ENCODE data around the gene SELENON. TPM values are rescaled to one million over a fixed set of nuclear protein-coding genes. Genes with fewer than 3 reads are reported as not detected.

SELENON gene
- total RNA-seq, 1 donor from 2014 or later = 95.7 TPM

DNA sequence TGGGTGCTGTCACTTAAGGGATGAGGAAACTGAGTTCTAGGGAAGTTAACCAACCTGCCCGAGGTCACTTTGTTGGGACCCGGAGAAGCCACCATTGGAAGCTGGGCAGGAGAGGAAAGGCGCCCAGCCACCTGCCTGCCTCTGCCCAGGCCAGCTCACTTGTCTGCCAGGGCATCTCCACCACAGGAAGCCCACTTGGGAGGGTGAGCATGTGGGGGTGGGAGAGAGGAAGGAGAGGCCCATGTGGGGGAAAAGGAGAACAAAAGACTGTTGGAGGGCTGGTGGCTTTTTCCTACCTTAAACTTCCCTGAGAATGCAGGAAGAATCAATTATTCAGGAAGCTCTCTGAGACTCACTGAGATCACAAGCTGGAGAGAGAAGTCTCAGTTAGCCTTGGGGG lies 43.8 kb upstream of the SELENON start:
- TF ChIP-seq, protein P1, sequence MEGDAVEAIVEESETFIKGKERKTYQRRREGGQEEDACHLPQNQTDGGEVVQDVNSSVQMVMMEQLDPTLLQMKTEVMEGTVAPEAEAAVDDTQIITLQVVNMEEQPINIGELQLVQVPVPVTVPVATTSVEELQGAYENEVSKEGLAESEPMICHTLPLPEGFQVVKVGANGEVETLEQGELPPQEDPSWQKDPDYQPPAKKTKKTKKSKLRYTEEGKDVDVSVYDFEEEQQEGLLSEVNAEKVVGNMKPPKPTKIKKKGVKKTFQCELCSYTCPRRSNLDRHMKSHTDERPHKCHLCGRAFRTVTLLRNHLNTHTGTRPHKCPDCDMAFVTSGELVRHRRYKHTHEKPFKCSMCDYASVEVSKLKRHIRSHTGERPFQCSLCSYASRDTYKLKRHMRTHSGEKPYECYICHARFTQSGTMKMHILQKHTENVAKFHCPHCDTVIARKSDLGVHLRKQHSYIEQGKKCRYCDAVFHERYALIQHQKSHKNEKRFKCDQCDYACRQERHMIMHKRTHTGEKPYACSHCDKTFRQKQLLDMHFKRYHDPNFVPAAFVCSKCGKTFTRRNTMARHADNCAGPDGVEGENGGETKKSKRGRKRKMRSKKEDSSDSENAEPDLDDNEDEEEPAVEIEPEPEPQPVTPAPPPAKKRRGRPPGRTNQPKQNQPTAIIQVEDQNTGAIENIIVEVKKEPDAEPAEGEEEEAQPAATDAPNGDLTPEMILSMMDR (IDR thresholded peaks at IDR 0.05) = no peak
- Mint-ChIP-seq H3K4me3 (ENCODE audit: unreplicated experiment) (no peak overlapping the region), H3K27ac (ENCODE audit: unreplicated experiment) (no peak overlapping the region), H3K27me3 (ENCODE audit: low read depth) (peaks cover 15% of the 10 kb centered on the region), H3K4me1 (ENCODE audit: low read depth) (no peaks in the 10 kb centered on the region), H3K9me3 (ENCODE audit: low read depth) (no peaks in the 10 kb centered on the region), H3K36me3 (ENCODE audit: low read depth) (peaks cover 3% of the 10 kb centered on the region)
- no peak for DNase-seq (ENCODE audit: low spot score)

DNA sequence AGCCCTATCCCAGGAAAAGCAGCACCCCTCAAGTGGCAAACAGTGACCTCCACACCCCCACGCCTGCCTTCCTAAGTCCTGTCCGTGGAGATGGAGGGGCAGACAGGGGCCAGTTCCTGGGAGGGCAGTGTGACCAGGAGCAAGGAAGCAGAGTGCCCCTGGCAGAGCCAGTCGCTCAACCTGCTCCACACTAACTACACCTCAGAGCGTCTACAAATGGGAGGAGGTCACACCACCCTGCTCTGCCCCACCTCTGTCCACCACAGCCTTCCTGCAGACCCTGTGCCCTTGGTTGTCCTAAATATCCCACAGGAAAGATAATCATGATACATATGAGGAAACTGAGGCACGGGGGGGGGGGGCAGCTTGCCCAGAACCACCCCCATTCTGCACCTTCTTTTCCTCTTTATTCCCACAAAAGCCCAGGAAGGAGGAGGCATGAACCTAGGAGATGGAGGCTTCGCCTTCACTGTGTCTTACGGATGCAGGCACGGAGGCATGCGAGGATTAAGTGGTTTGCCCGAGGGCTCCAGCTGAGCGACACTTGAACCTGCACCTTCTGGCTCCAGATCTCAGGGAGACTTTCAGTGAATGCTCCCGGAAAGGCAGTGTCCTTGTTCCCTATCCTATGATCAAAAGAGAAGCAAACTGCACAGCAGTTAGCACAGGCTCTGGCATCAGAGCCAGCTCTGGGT lies 42.7 kb upstream of the SELENON start:
- TF ChIP-seq, protein P1 (IDR thresholded peaks at IDR 0.05) = no peak
- H3K36me3 Mint-ChIP-seq (ENCODE audit: low read depth) = peaks cover 3% of the 10 kb centered on the region
- H3K4me1 Mint-ChIP-seq (ENCODE audit: low read depth) = no peaks in the 10 kb centered on the region
- H3K4me3 Mint-ChIP-seq (ENCODE audit: unreplicated experiment) = no peak overlapping the region
- peaks cover 15% of the 10 kb centered on the region for H3K27me3 Mint-ChIP-seq (ENCODE audit: low read depth)
- no peak overlapping the region for H3K27ac Mint-ChIP-seq (ENCODE audit: unreplicated experiment)
- no peak for DNase-seq (ENCODE audit: low spot score)
- no peaks in the 10 kb centered on the region for H3K9me3 Mint-ChIP-seq (ENCODE audit: low read depth)

DNA sequence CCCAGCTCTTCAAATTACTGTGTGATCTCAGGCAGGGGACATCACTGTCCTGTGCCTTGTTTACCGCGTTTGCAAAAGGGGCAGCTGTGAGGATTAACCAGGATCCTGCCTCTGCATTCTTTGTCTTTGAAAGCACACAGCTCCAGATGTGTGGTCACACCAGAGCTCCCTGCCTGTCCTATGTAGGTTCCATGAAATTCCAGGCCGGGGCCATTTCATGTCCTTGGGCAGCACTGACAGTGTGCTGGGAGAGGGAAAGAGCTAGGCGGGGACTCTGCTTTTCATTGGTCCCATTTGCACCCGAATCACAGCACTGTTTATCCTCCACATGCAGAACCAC lies 42.2 kb upstream of the SELENON start:
- H3K36me3 Mint-ChIP-seq (ENCODE audit: low read depth) = peaks cover 3% of the 10 kb centered on the region
- DNase-seq (ENCODE audit: low spot score) = no peak
- no peak overlapping the region for H3K4me3 Mint-ChIP-seq (ENCODE audit: unreplicated experiment)
- no peaks in the 10 kb centered on the region for H3K4me1 Mint-ChIP-seq (ENCODE audit: low read depth)
- H3K27me3 Mint-ChIP-seq (ENCODE audit: low read depth) = peaks cover 15% of the 10 kb centered on the region
- TF ChIP-seq, protein P1 (IDR thresholded peaks at IDR 0.05) = no peak
- H3K9me3 Mint-ChIP-seq (ENCODE audit: low read depth) = no peaks in the 10 kb centered on the region
- peak overlapping the region; percentile 36 for H3K27ac Mint-ChIP-seq (ENCODE audit: unreplicated experiment)

DNA sequence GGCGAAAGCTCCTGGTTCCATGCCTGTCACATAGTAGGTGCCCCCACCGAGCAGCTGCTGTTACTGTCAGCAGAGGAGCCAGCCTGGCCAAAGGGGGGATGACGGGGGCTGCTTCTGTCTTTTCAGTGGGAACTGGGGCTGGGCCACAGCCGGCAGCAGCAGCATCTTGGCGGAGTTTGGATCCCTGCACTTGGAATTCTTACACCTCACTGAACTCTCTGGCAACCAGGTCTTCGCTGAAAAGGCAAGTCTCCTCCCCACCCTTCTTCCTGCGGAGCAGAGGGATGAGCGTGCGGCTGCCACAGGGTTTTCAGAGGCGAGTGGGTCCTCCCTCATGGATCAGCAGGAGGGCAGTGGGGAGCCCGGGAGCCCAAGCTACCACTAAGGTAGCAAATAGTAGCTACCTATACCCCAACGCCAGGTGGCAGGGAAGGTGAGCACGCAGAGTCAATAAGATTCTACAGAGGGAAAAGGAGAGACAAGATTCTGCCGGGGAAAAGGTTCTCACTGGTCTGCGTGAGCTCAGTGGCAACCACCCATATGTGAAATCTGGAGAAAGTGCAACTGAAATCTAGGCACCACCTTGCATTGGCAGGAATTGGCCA lies 41.4 kb upstream of the SELENON start:
- no peak overlapping the region for H3K27ac Mint-ChIP-seq (ENCODE audit: unreplicated experiment)
- H3K27me3 Mint-ChIP-seq (ENCODE audit: low read depth) = peaks cover 15% of the 10 kb centered on the region
- TF ChIP-seq, protein P1 (IDR thresholded peaks at IDR 0.05) = no peak
- H3K9me3 Mint-ChIP-seq (ENCODE audit: low read depth) = no peaks in the 10 kb centered on the region
- no peak overlapping the region for H3K4me3 Mint-ChIP-seq (ENCODE audit: unreplicated experiment)
- no peak for DNase-seq (ENCODE audit: low spot score)
- peaks cover 3% of the 10 kb centered on the region for H3K36me3 Mint-ChIP-seq (ENCODE audit: low read depth)
- H3K4me1 Mint-ChIP-seq (ENCODE audit: low read depth) = no peaks in the 10 kb centered on the region

DNA sequence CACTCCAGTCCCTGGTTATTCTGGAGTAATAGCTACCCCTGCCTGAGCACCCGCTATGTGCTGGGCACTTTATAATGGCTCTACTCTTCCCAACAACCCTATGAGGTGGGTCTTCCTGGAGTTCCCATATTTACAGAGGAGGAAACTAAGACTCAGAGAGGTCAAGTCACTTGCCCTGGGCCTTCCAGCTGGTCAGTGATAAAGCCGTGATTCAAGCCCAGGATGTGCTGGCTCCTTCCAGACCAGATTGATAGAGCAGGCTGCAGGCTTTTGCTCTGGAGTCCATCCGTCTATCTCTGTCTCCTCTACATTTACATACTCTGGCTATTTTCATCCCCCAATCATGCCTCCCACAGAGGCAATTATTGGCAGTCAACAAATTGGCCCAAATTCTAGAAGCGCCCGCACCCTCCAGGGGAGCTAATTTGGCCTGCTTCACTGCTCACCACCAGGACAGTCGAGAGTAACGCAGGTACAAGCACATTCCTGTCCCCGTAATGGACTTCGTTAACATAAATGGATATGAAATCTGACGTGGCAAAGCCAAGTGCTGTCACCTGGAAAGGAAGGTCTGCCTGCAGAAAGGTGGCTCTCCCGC lies 39.8 kb upstream of the SELENON start:
- H3K27me3 Mint-ChIP-seq (ENCODE audit: low read depth) = peaks cover 14% of the 10 kb centered on the region
- H3K27ac Mint-ChIP-seq (ENCODE audit: unreplicated experiment) = no peak overlapping the region
- no peak overlapping the region for H3K4me3 Mint-ChIP-seq (ENCODE audit: unreplicated experiment)
- no peak for DNase-seq (ENCODE audit: low spot score)
- TF ChIP-seq, protein P1 (IDR thresholded peaks at IDR 0.05) = no peak
- peaks cover under 1% of the 10 kb centered on the region for H3K4me1 Mint-ChIP-seq (ENCODE audit: low read depth)
- peaks cover 2% of the 10 kb centered on the region for H3K36me3 Mint-ChIP-seq (ENCODE audit: low read depth)
- H3K9me3 Mint-ChIP-seq (ENCODE audit: low read depth) = no peaks in the 10 kb centered on the region

Data from chondrocyte (in vitro differentiated cells).